Pancreas (tissue), 10 donors: Measurements from ENCODE around the gene MRPS14. TPM values are rescaled to one million over a fixed set of nuclear protein-coding genes. Genes with fewer than 3 reads are reported as not detected.
"Not testable (repeated sequence)": the region's sequence is repeated elsewhere in the genome, so short reads cannot be mapped to it uniquely, and the experiment has no call there.

Experiments
- ATAC-seq, 4 donors: fragments of 200-7000 bp; cut with Tn5 transposase; one replicate each; pipeline versions ENCODE4 v1.8.0 to v1.9.1; 2020; ENCODE audit warnings: mild to moderate bottlenecking in 4 of 4, moderate library complexity in 4 of 4
- DNase-seq, 6 donors: peaks; one replicate each; pipeline ENCODE4 v3.0.0-alpha.2; 2020
- FAIRE-seq: peaks from 2 replicates; lab custom pipeline; 2012; peaks lifted over from hg19 to GRCh38; lab: Jason Lieb, UNC
- H3K27ac ChIP-seq, 4 donors: fragments of 200-600 bp; sonication (generic); 1 replicate in 3 of 4; 2 replicates in 1 of 4; pipeline versions ENCODE4 v1.5.0 to v1.8.0; 2020
- H3K27me3 ChIP-seq, 4 donors: fragments of 200-600 bp; one replicate each; pipeline ENCODE4 v1.8.0; 2021
- H3K36me3 ChIP-seq, 3 donors: fragments of 200-600 bp; sonication (generic) in 1 of 3; one replicate each; pipeline versions ENCODE4 v1.5.0 to v1.8.0; 2020 to 2021
- H3K4me1 ChIP-seq, 3 donors: fragments of 200-600 bp; one replicate each; pipeline ENCODE4 v1.8.0; 2021
- H3K4me3 ChIP-seq, 4 donors: fragments of 200-600 bp; sonication (generic) in 2 of 4; one replicate each; pipeline versions ENCODE4 v1.5.0 to v1.8.0; 2020 to 2021
- H3K9me3 ChIP-seq, 4 donors: fragments of 200-600 bp; one replicate each; pipeline ENCODE4 v1.8.0; 2021
- WGBS, 2 donors: extraction: QIAGEN DNeasy Blood & Tissue Kit; methylation state at CpG; one replicate each; pipeline ENCODE4 v1.1.7; 2013; 5-methylcytosine and 5-hydroxymethylcytosine counted together
- intact Hi-C, 3 donors: fragments of 100-400 bp; cut with DNase I; formaldehyde crosslinking; loops; one replicate each; pipeline versions ENCODE4 v1.11.1 to v1.14.2; 2022
- polyA plus RNA-seq, 2 donors: library from polyadenylated mRNA; stranded (reverse); fragments of 200-250 nt; gene quantifications; one replicate each; pipeline ENCODE4 v1.2.3, GENCODE V29; 2013
- total RNA-seq, 6 donors: library from RNA; stranded (reverse); fragmentation: NEBNext Ultra II Directional in 4 of 6; extraction: Animal tissue kit (Norgen Biotek cat#: 25700) in 4 of 6; gene quantifications; one replicate each; pipeline versions ENCODE4 v1.2.1 to v1.2.4, GENCODE V29; 2021 to 2023
- TF ChIP-seq, protein P1 (sequence below), 4 donors: fragments of 200-600 bp; sonication (generic) in 3 of 4; IDR thresholded peaks; one replicate each; pipeline versions ENCODE4 v1.5.0 to v1.8.0; 2021; ENCODE audit warnings: antibody characterized with exemption in 4 of 4
- donor health status: healthy with polysubstance abuse.
- donor health status: DM: no; HTN: no; CAD: no; lungs with moderate emphysema.
- donor health status: DM: no; HTN: no; CAD: no.
- donor health status: control.
- donor health status: control.
- donor health status: Bipolar disorder and iron deficiency.
- donor health status: DM: yes; HTN: yes; CAD: no.
- donor health status: DM: no; HTN: no; CAD: no.
- donor health status: DM: no; HTN: no; CAD: no.
- donor health status: DM: yes; HTN: yes; CAD: no.

MRPS14 gene
- total and polyA plus RNA-seq, 8 donors: 6.8 to 19.9 (median 15.6) TPM

GRCh38 chr1:175034775-175035174 lies 11.6 kb upstream of the MRPS14 start:
- Histone ChIP-seq H3K4me3 (no peak overlapping the region), H3K27ac (no peak overlapping the region), H3K9me3 (no peaks in the 10 kb centered on the region), H3K27me3 (no peaks in the 10 kb centered on the region), H3K36me3 (no peaks in the 10 kb centered on the region), H3K4me1 (no peaks in the 10 kb centered on the region)
- TF ChIP-seq, protein P1, sequence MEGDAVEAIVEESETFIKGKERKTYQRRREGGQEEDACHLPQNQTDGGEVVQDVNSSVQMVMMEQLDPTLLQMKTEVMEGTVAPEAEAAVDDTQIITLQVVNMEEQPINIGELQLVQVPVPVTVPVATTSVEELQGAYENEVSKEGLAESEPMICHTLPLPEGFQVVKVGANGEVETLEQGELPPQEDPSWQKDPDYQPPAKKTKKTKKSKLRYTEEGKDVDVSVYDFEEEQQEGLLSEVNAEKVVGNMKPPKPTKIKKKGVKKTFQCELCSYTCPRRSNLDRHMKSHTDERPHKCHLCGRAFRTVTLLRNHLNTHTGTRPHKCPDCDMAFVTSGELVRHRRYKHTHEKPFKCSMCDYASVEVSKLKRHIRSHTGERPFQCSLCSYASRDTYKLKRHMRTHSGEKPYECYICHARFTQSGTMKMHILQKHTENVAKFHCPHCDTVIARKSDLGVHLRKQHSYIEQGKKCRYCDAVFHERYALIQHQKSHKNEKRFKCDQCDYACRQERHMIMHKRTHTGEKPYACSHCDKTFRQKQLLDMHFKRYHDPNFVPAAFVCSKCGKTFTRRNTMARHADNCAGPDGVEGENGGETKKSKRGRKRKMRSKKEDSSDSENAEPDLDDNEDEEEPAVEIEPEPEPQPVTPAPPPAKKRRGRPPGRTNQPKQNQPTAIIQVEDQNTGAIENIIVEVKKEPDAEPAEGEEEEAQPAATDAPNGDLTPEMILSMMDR (IDR thresholded peaks at IDR 0.05): no peak
- 55 to 57% methylated on average over 2 of the region's 2 CpGs for WGBS, 2 donors
- no peak for FAIRE-seq
- no peak for ATAC-seq
- DNase-seq: no peak
- intact Hi-C loops: loop anchor here in 1 of 3 donors (5.0 kb wide), 1 partner anchor 88 kb away; no protein-coding TSS in a partner anchor

GRCh38 chr1:175033953-175034352 lies 10.7 kb upstream of the MRPS14 start:
- Histone ChIP-seq H3K36me3 (no peaks in the 10 kb centered on the region), H3K27me3 (no peaks in the 10 kb centered on the region), H3K27ac (no peak overlapping the region), H3K4me3 (no peak overlapping the region), H3K9me3 (no peaks in the 10 kb centered on the region), H3K4me1 (peaks cover 3 to 5% (median 3%) of the 10 kb centered on the region in 3 donors)
- WGBS, 2 donors: 75 to 85% methylated on average over 4 of the region's 4 CpGs
- intact Hi-C loops: loop anchor here in 1 of 3 donors (5.0 kb wide), 1 partner anchor 88 kb away; no protein-coding TSS in a partner anchor
- TF ChIP-seq, protein P1 (IDR thresholded peaks at IDR 0.05): no peak
- DNase-seq: no peak
- FAIRE-seq: no peak
- no peak for ATAC-seq

DNA sequence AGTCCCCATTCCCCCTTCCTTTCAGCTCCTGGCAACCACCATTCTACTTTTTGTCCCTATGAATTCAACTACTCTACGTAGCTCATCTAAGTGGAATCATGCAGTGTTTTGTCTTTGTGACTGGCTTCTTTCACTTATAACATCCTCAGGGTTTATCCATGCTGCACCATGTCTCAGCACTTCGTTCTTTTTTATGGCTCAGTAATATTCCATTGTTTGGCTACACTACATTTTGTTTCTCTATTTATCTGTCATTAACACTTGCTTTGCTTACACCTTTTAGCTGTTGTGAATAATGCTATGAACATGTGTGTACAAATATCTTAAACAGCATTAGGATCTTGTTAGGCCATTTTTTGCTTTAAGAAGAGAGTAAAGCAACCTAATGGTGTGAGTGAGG lies 1.5 kb upstream of the MRPS14 start:
- H3K9me3 ChIP-seq: no peaks in the 10 kb centered on the region
- DNase-seq (no peak), ATAC-seq (no peak), FAIRE-seq (no peak)
- no peaks in the 10 kb centered on the region for H3K36me3 ChIP-seq
- H3K4me3 ChIP-seq: no peak overlapping the region
- no peaks in the 10 kb centered on the region for H3K27me3 ChIP-seq
- H3K4me1 ChIP-seq: peaks cover 6 to 19% (median 9%) of the 10 kb centered on the region in 3 donors
- intact Hi-C loops: no loop called here
- no peak overlapping the region for H3K27ac ChIP-seq
- 87 to 98% methylated on average over 2 of the region's 2 CpGs for WGBS, 2 donors
- TF ChIP-seq, protein P1 (IDR thresholded peaks at IDR 0.05): no peak

DNA sequence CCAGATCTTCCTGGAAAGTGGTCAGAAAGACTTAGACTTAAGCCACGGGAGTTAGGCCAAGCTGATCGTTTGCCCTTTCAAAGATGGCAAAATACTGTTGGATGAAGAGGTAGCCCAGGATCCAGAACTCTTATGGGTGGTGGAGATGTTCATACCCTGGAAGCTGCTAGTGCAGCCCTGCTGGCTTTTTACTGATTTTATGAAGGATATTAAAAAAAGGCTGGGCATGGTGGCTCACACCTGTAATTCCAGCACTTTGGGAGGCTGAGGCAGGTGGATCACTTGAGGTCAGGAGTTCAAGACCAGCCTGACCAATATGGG lies 657 bp upstream of the MRPS14 start:
- intact Hi-C loops, H3K9me3 ChIP-seq, ATAC-seq, DNase-seq, H3K27me3 ChIP-seq, H3K36me3 ChIP-seq, FAIRE-seq: not testable (repeated sequence)
- 93 to 94% methylated on average over 2 of the region's 2 CpGs for WGBS, 2 donors
- H3K27ac ChIP-seq: peak overlapping the region; percentile 2 to 83 (median 64)
- peaks cover 3 to 16% (median 4%) of the 10 kb centered on the region in 3 donors for H3K4me1 ChIP-seq
- H3K4me3 ChIP-seq: peak overlapping the region in 3 of 4 donors; percentile 53 to 91 (median 77)

- TF ChIP-seq, protein P1 (IDR thresholded peaks at IDR 0.05): no peak
- no peaks in the 10 kb centered on the region for H3K9me3 ChIP-seq
- WGBS, 2 donors: 81 to 86% methylated on average over 3 of the region's 3 CpGs
- intact Hi-C loops: no loop called here
- H3K27me3 ChIP-seq: no peaks in the 10 kb centered on the region
- peaks cover 0 to 7% (median 0%) of the 10 kb centered on the region in 3 donors for H3K4me1 ChIP-seq
- H3K36me3 ChIP-seq: peaks cover 0 to 28% (median 15%) of the 10 kb centered on the region in 3 donors
- FAIRE-seq (no peak), DNase-seq (no peak), ATAC-seq (no peak)
- H3K4me3 ChIP-seq: no peak overlapping the region
- H3K27ac ChIP-seq: no peak overlapping the region
Measured at GRCh38 chr1:175019524-175019923, 3.7 kb downstream of the MRPS14 start.
